AG04450 (cell line): ENCODE results near the gene NPAS3. TPM values are rescaled to one million over a fixed set of nuclear protein-coding genes. Genes with fewer than 3 reads are reported as not detected.

Experiments used
- CTCF ChIA-PET: fragments of 300-600, 350-600 bp; formaldehyde crosslinking; extraction: SDS; loops from one replicate; lab custom pipeline; 2022; ENCODE audit warnings: antibody characterized with exemption, inconsistent platforms; lab: Charles Lee
- POLR2A ChIA-PET: fragments of 350-600 bp; formaldehyde crosslinking; extraction: SDS; loops from one replicate; lab custom pipeline; 2021; ENCODE audit warnings: antibody characterized with exemption, inconsistent platforms; lab: Yijun Ruan, JAX
- DNase-seq: peaks from one replicate; pipeline ENCODE4 v3.0.0-alpha.2; 2011; ENCODE audit warnings: low read depth, low spot score
- H3K27ac ChIP-seq: one replicate; pipeline ENCODE4 v1.5.1; 2012; ENCODE audit warnings: low read depth, low read length, control low read depth
- H3K27me3 ChIP-seq: one replicate; pipeline ENCODE4 v1.6.0; 2012; ENCODE audit warnings: low read length; ENCODE audit not compliant: control insufficient read depth, insufficient read depth
- H3K4me3 ChIP-seq: 2 replicates; pipeline ENCODE4 v1.5.1; 2011; ENCODE audit warnings: mild to moderate bottlenecking, low read depth, low read length, control low read depth
- H3K9me3 ChIP-seq: 2 replicates; pipeline ENCODE4 v1.5.1; 2012; ENCODE audit warnings: low read length; ENCODE audit not compliant: control insufficient read depth, insufficient read depth
- CTCF ChIP-seq: IDR thresholded peaks from 2 replicates; pipeline ENCODE4 v1.5.1; 2011; ENCODE audit warnings: low read depth, low read length, control low read depth, inconsistent platforms
- polyA plus RNA-seq: library from polyadenylated mRNA; depleted of rRNA; stranded (reverse); fragments of >200 nt; gene quantifications from 2 replicates; pipeline ENCODE4 v1.2.3, GENCODE V29; 2011

Gene NPAS3
- polyA plus RNA-seq, 1 experiment, result not detected

DNA sequence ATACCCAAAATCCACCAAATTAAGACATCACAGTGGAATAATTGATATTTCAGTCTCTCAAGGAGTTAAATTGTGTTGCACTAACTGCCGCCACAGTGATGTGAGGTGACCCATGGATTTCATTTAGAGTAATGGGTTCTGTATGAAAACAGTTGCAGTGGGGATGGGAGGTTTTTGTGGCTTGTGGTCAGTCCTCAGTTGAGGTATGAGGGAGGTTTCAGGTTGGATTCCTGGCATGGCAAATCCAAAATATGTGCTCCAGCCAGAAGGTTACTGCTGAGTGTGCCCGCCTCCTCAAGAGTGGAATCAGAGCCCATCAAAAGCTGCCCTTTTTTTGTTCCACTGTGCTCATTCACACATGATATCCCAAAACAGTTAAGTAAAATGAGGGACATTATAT is 525.1 kb downstream of the NPAS3 start:
- no peak overlapping the region for H3K27ac ChIP-seq
- no peaks in the 10 kb centered on the region for H3K9me3 ChIP-seq
- ChIA-PET POLR2A (no interaction called here), CTCF (no interaction called here)
- no peak overlapping the region for H3K4me3 ChIP-seq
- no peak for TF ChIP-seq CTCF
- H3K27me3 ChIP-seq, result no peaks in the 10 kb centered on the region
- no peak for DNase-seq

DNA sequence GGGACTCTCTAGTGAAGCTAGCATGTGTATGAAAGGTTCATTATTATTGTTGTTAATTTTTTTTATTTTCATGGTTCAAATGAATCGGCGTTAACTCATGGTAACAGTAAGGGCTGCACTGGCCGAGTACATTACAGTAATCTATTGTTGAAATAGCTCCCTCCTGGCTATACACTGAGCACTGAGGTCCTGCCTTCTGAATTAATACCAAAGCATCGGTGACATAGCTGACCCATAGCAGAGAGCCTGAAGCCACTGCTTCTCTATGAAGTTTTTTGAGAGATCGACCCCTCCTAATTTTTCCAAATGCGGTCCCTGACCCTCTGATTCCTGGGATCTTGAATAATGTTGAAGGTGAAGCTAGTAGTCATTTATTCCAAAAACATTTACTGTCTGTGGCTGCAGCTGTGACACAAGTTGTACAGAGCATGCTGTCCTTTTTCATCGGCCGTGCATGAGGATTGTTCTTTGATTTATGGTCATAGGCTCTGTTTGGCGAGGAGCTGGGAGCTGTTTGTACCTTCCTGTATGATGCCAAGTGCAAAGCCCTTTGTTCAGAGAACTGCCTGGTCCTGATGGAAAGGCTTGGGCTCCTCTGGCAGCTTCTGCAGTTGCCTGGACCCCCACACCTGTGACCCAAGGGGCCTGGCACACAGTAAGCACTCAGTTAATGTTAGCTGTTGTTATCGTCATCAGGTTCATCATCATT is 525.7 kb downstream of the NPAS3 start:
- TF ChIP-seq CTCF, result no peak
- ChIA-PET CTCF (no interaction called here), POLR2A (no interaction called here)
- no peaks in the 10 kb centered on the region for H3K27me3 ChIP-seq
- DNase-seq, result no peak
- no peaks in the 10 kb centered on the region for H3K9me3 ChIP-seq
- H3K27ac ChIP-seq, result no peak overlapping the region
- no peak overlapping the region for H3K4me3 ChIP-seq

DNA sequence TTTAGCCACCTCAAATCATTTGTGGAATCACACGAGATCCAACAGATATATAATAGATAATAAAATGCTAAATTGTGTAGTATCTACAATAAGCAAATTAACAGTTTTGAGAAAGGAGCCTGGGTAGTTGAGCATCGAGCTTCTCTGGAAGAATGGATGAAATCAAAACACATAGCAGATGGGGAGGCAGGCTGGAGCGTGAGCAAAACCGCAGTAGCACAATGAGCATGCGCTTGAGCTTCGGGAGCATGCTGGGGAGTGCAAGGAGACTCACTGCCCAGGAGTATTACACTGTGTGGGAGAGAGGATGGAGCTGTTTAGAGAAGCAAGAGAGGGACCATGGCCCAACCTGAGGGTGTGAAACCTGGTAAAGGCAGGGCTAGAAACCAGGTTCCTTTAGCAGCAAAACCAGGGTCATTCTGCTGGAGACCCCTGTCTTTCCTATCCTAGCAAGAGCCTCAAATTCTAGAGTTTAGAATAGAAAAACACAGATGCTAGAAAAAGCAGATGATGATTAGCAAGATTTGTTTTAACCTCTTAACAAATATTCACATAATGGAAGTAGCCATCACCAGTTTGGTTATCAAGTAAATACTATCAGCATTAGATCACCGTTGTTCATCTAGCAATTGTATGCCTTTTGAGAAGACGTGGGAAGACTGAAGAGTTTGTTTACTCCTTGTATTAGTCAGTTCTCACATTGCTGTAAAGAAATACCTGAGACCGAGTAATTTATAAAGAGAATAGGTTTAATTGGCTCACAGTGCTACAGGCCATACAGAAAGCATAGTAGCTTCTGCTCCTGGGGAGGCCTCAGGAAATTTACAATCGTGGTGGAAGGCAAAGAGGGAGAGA is 527.4 kb downstream of the NPAS3 start:
- Histone ChIP-seq H3K27me3 (no peaks in the 10 kb centered on the region), H3K9me3 (no peaks in the 10 kb centered on the region), H3K4me3 (no peak overlapping the region), H3K27ac (no peak overlapping the region)
- no peak for DNase-seq
- ChIA-PET POLR2A (no interaction called here), CTCF (no interaction called here)
- no peak for TF ChIP-seq CTCF

- no peak for TF ChIP-seq CTCF
- Histone ChIP-seq H3K4me3 (no peak overlapping the region), H3K27me3 (no peaks in the 10 kb centered on the region), H3K9me3 (no peaks in the 10 kb centered on the region), H3K27ac (no peak overlapping the region)
- DNase-seq, result no peak
- POLR2A ChIA-PET, result no interaction called here
- CTCF ChIA-PET, result no interaction called here
These were observed 529.3 kb downstream of the NPAS3 start for GRCh38 chr14:33467971-33468370.

GRCh38 chr14:33469898-33470297 is 531.2 kb downstream of the NPAS3 start:
- no peak overlapping the region for H3K4me3 ChIP-seq
- H3K27ac ChIP-seq, result no peak overlapping the region
- H3K9me3 ChIP-seq, result no peaks in the 10 kb centered on the region
- no peak for TF ChIP-seq CTCF
- POLR2A ChIA-PET, result no interaction called here
- CTCF ChIA-PET, result no interaction called here
- no peak for DNase-seq
- no peaks in the 10 kb centered on the region for H3K27me3 ChIP-seq
